HG03064 (cell line): ENCODE results near the gene ESYT3.
"Not testable (repeated sequence)": the region's sequence is repeated elsewhere in the genome, so short reads cannot be mapped to it uniquely, and the experiment has no call there.

Experiments used
- ATAC-seq: cut with Tn5 transposase; IDR thresholded peaks from one replicate; pipeline ENCODE4 v1.9.1; 2021; ENCODE audit warnings: low read depth; ENCODE audit not compliant: unreplicated experiment

Gene ESYT3

DNA sequence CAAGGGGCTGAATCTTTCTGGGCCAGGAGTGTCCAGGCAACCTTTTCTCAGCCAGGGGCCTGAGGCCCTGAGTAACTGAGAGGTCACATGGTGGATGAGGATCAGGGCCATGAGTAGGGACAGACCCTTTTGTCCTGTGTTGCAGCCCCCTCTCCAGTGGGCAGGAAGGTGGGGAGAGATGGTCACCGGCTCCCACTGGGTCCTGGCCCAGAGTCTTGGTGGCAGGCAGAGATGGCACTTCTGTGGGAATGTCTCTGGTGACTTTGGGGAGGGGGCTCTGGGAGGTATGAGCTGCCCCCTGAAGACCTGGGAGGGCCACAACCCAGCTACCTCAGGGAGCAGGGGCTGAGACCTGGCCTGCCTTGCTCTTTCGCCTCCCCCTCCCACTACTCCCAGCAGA lies 6.8 kb downstream of the ESYT3 start:
- ATAC-seq: no peak

- no peak for ATAC-seq
These were observed 7.3 kb downstream of the ESYT3 start for GRCh38 chr3:138441742-138442141.

GRCh38 chr3:138442433-138442832 lies 8.0 kb downstream of the ESYT3 start:
- ATAC-seq: no peak

GRCh38 chr3:138443091-138443490 lies 8.7 kb downstream of the ESYT3 start:
- no peak for ATAC-seq

DNA sequence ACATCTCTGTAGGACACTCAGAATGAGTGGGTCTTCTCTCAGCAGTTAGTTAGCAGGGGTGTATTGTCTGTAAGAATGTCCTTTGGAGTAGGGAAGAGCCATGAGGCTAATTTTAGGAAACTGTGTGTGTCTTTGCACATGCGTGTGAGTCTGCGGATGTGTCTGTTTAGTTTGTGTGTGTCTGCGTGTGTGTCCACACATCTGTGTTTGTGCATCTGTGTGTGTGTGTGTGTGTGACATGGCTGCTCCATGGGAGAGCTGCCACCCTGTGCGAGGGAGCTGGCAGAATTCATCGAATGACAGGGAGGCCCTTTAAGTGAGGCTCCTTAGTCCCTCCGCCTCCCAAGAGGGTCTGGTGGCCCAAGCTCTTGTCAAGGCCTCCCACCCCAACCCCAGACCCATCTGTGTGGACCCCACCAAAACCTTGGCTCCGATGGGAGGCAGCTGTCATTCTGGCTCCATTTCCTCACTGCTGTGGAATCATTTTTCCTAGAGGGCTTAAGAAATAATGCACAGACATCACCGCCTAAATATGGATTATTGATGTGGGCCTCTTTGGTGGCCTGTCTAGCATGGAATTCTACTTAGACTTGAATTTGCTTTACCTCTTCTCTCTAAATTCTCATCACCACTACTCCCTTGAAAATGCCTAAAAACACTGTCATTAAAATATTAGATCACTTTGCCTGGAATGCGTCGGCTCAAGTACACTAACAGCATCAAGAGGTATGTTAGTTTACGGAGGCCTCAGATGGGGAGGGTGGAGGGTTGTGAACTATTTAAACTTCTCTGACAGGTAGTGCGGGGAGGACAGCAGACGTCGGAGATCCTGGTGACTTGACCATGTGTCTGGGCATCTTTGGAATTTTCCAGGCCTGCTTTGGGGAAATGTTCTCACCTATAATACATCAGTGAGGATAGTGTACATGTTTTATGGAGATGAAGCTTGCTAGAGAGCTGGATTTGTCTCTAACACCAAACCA lies 9.4 kb downstream of the ESYT3 start:
- no peak for ATAC-seq

- no peak for ATAC-seq
These were observed 10.8 kb downstream of the ESYT3 start for GRCh38 chr3:138445236-138445635.

DNA sequence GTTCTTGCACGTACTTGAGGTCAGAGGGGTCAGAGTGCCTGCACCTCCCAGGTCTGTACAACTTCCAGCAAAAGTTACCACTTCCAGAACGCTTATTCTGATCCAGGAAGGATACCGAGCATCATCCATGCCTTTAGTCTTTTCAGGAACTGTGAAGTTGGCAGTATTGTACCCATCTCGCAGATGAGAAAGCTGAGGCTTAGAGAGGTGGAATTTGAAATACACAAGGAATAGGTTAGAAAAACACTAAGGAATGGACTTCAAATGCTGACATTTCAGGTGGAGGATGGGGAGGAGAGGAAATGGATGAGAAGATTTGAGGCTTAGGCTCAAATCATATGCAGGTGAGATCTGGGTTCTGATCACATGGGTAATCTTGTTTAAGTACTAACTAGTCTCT lies 11.2 kb downstream of the ESYT3 start:
- no peak for ATAC-seq

DNA sequence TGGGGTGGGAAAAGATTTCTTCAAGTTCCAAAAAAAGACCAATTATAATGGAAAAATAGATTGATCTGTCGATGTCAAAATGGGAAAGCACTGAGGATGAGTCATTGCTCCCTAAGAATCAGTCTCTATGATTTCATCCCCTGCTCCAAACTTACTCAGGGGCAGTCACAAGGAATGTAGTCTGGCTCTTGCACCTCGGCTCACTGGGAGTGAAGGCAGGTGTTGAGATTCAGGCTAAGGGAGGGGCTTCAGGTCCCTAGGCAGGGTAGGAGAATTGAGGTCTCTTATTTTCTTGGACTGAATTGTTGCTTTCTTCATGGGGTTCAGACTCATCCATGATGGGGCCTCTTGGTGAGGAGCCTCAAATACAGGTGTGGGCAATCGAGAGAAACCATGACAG lies 14.2 kb downstream of the ESYT3 start:
- ATAC-seq: no peak

DNA sequence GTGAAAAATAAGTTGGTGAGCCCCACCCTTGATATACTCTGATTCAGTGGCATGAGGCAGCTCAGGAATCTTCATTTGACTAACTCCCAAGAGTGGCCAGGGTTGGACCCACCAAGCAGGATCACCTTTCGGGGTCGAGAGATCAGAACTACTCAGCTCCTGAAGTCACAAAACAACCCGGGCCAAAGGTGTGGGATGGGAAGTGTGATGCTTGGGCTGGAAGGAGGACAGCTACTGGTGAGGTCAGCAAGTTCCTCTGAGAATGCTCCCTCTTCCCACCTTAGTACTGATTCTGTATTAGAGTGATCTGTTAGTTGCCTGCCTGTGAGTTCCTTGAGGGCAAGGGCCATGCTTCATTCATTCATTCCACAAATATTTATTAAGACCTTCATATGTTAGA lies 15.1 kb downstream of the ESYT3 start:
- ATAC-seq: no peak

DNA sequence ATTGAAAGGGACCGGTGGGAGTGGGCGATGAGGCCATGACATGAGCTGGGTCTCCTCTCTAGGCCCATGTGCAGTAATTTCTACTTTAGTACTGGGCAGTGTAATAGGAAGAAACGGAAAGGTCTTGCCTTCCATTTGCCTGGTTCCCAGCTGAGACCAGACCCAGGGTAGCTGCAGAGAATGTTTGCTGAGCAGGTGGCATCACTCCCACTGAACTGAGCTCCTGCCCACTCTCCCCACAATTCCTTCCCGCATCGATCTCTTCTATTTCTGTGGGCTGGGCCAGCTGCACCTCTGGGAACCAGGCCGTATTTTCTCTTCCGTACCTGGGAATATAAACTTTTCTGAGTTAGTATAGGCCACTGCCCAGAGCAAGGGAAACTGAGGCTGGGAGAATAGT lies 15.8 kb downstream of the ESYT3 start:
- no peak for ATAC-seq

- ATAC-seq: no peak
These were observed 16.4 kb downstream of the ESYT3 start for GRCh38 chr3:138450704-138451424.

DNA sequence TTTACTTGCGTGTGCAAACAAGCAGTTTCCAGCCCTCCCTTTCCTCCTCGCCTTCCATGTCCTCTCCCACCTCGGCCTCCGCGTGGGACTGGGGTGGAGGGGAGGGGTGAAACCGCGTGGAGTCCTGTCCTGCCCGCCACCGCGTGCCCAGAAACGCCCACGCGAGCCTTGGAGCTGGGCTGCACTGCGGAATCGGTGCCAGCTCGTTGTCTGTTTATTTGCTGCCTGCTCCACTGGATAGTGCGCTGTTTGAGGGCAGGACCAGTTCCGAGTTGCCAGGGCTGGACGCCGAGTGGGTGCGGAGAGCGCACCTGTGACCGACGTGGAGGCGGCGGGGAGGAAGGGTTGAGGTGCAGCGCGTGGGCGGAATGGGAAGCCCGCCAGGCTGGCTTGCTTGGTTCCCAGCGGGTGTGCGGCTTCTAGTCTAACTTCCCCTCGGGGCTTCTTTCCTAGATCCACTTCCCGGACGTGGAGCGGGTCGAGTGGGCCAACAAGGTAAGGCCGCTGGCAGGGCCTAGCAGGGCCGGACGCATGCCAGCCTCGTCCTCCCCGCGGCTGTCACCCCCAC lies 17.3 kb downstream of the ESYT3 start:
- ATAC-seq: no peak

DNA sequence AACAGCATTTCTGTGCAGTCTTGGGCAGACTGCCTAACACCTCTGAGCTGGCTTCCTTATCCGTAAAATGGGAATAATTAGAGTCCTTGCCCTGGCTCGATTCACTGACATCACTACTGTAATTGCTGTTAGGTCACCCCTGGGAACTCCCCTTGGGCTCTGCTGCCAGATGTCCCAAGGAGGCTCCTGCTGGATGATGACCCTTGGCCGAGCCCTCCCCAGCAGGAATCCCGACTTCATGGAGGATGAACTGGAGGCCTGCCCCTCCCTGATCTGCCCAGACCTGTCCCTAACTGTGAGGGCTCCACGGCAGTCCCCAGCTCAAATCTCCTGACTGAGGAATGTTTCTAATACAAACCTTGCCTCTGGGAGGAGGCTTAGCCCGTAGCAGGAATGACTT lies 18.0 kb downstream of the ESYT3 start:
- no peak for ATAC-seq

DNA sequence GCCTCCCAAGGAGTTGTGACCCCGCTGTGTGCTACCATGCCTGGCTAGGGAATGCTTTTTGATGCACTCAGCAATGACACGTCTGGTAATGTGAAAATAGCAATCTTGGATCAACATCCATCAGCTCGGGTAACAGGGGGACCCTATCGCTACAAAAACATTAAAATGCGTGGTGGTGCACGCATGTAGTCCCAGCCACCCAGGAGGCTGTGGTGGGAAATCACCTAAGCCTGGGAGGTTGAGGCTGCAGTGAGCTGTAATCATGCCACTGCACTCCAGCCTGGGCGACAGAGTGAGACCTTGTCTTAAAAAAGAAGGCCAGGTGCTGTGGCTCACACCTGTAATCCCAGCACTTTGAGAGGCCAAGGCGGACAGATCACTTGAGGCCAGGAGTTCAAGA lies 19.5 kb downstream of the ESYT3 start:
- ATAC-seq: not testable (repeated sequence)

DNA sequence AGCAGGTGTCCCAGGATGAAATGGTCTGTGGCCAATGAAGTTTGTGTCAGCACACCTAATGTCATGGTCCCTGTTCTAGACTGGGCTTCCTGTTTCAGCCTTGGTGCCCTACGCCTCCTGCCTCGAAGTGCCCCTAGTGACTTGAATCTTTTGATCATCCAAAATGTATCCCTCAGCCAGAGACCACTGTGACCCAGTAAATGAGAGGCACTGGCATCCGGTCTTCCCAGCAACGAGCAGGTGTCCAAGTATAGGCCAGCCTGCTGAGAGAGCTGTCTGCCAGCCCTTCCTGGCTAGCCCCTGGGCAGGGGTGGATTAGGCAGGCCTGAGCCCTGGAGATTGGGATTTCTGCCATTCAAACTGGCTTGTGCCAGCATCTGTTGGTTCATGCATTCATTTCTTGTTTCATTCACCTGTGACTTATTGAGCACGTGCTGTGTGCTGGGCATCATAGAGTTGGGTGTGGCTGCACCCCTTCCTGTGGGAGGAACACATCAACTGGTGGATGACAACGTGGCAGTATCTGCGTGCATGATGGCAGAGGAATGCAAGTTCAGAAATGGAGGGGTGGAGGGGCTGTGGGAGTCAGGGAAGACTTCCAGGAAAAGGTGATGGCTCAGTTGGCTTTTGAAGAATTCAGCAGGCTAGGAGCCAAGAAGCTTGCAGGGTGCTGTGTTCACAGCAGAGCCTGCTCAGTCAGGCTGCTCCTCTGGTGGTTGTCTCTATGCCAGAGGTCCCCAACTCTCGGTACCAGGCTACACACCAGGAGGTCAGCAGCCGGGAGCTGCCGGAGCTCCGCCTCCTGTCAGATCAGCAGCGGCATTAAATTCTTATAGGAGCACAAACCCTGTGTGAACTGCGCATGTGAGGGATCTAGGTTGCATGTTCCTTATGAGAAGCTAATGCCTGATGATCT lies 21.6 kb downstream of the ESYT3 start:
- ATAC-seq: no peak

DNA sequence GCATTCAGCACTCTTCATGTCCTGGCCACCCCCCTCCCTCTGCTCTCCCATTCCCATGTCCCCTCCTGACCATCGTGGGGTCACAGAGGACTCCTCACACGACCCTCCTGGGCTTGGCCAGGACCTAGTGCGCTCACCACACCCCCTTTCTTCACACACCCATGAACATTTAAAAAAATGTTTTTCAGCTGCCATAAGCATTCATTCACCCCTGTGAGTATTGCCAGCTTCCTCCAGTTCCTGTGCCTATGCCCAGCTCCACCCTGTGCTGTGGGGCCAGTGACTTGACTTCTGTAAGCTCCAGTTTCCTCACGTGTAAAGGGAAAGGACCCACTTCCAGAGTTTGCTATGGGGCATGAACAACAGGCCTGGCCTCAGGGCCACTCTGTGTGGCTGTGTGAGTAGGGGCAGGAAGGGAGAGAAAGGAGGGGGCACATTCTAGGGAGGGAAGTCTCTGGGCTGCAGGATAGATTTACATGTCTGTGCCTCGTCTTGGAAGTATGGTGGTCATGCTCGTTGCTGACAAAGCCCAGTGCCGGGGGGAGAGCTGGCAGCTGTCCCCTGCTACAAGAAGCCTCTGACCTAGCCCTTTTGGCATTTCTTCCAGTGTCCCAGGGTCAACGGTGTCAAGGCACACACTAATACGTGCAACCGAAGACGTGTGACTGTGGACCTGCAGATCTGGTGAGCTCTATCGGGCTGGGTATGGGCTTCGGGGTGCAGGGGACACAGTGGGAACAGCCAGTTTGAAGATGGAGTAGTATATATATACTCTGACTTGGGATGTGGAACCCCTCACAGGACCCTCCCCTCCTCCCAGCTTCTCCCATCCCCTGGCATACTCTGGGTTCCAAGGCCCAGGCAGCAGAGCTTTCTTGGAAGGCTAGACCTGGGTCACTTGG lies 22.8 kb downstream of the ESYT3 start:
- ATAC-seq: no peak

DNA sequence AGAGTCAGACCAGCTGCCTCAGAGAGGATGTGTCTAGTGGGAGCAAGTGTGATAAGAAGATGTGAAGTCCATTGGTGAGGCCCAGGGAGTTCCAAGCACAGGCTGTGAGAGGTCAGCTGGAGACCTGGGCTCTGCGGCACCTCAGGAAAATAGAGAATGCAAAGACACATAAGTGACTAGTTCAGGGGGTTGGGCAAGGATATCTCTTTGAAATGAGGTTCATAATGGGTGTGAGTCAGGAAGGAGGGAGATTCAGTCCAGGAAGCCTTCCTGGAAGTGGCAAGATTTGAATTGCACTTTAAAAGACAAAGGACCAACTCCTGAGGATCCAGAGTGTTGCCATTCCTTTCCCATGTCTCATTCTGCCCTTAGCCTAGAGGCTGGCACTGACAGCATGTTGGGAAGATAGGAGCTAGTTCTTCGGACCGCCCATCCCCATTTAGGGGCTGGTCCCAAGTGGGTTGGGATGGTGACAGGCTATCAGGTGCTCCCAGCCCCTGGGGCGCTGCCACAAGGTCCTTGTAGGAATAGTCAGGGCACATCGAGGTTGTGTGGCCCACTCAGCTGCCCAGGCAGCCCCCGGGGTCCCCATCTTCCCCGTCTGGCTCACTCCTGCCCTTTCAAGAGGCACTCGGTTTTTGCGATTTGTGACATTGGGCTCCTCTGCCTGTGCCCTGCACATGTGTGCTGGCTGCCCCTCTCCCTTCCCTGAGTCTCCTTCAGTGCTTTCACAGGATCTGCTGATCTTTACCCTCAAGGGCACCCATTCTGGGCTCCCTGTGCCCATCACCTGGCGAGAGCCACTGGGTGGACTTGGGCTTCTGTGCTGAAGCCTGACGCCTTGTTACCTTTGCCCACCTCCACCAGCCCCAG lies 23.7 kb downstream of the ESYT3 start:
- no peak for ATAC-seq

GRCh38 chr3:138458774-138459499 lies 24.5 kb downstream of the ESYT3 start:
- no peak for ATAC-seq
